Measurements from ENCODE around the gene ZNF441.
A peak's percentile ranks its signal among the peaks of the same experiment; 100 is the strongest.

ZNF441 gene

GRCh38 chr19:11766597-11767591, at the start of gene ZNF441:
TSS of gene ZNF441 (plus strand) at chr19:11767000. CDS start at chr19:11767194, 194 bp downstream.
- DNase-seq (ENCODE audit: extremely low read depth, low read depth) = peak; percentile 84
- TF ChIP-seq CTCF (IDR thresholded peaks at IDR 0.05; ENCODE audit: low read depth, low read length) = no peak

- TF ChIP-seq CTCF (IDR thresholded peaks at IDR 0.05; ENCODE audit: low read depth, low read length) = no peak
- DNase-seq (ENCODE audit: extremely low read depth, low read depth) = no peak
Observed at GRCh38 chr19:11721681-11722080, 45.1 kb upstream of the ZNF441 start.

- DNase-seq (ENCODE audit: extremely low read depth, low read depth) = no peak
- no peak for TF ChIP-seq CTCF (IDR thresholded peaks at IDR 0.05; ENCODE audit: low read depth, low read length)
Observed at GRCh38 chr19:11722414-11722813, 44.4 kb upstream of the ZNF441 start.

- no peak for DNase-seq (ENCODE audit: extremely low read depth, low read depth)
- no peak for TF ChIP-seq CTCF (IDR thresholded peaks at IDR 0.05; ENCODE audit: low read depth, low read length)
Observed at GRCh38 chr19:11729586-11729985, 37.2 kb upstream of the ZNF441 start.

GRCh38 chr19:11735375-11735774, 31.4 kb upstream of the ZNF441 start:
- DNase-seq (ENCODE audit: extremely low read depth, low read depth) = no peak
- TF ChIP-seq CTCF (IDR thresholded peaks at IDR 0.05; ENCODE audit: low read depth, low read length) = no peak

- no peak for TF ChIP-seq CTCF (IDR thresholded peaks at IDR 0.05; ENCODE audit: low read depth, low read length)
- no peak for DNase-seq (ENCODE audit: extremely low read depth, low read depth)
Observed at GRCh38 chr19:11736696-11737095, 30.1 kb upstream of the ZNF441 start.

- DNase-seq (ENCODE audit: extremely low read depth, low read depth) = no peak
- TF ChIP-seq CTCF (IDR thresholded peaks at IDR 0.05; ENCODE audit: low read depth, low read length) = no peak; the same call in 1 of the 2 replicates
Observed at GRCh38 chr19:11737964-11738745, 28.6 kb upstream of the ZNF441 start.
